Retinal pigment epithelial cell (primary cell): Measurements from ENCODE around the gene C12orf76.

Experiments
- DNase-seq: peaks from one replicate; pipeline ENCODE4 v3.0.0-alpha.2; 2010; ENCODE audit warnings: low read depth
- H3K4me3 ChIP-seq: 2 replicates; pipeline ENCODE4 v1.5.1; 2011; ENCODE audit warnings: mild to moderate bottlenecking, low read length, control low read depth, moderate library complexity
- CTCF ChIP-seq: conservative IDR thresholded peaks from 2 replicates; pipeline ENCODE4 v1.5.1; 2011; ENCODE audit warnings: low read depth, low read length, control low read depth, inconsistent platforms

C12orf76 gene

GRCh38 chr12:110046451-110047187, 1.7 kb downstream of the C12orf76 start:
- peak overlapping the region; percentile 1 for H3K4me3 ChIP-seq
- DNase-seq, result no peak
- TF ChIP-seq CTCF, result no peak

GRCh38 chr12:110042264-110042663, 6.1 kb downstream of the C12orf76 start:
- DNase-seq, result no peak
- no peak overlapping the region for H3K4me3 ChIP-seq
- TF ChIP-seq CTCF, result no peak

- TF ChIP-seq CTCF, result no peak
- no peak for DNase-seq
- no peak overlapping the region for H3K4me3 ChIP-seq
Observed at GRCh38 chr12:110039085-110039807, 9.1 kb downstream of the C12orf76 start.

- no peak overlapping the region for H3K4me3 ChIP-seq
- DNase-seq, result no peak
- no peak for TF ChIP-seq CTCF
Observed at GRCh38 chr12:110038741-110039084, 9.6 kb downstream of the C12orf76 start.

- no peak for DNase-seq
- H3K4me3 ChIP-seq, result no peak overlapping the region
- TF ChIP-seq CTCF, result no peak
Observed at GRCh38 chr12:110037315-110037714, 11.0 kb downstream of the C12orf76 start.

GRCh38 chr12:110035534-110036104, 12.7 kb downstream of the C12orf76 start:
- DNase-seq, result no peak
- TF ChIP-seq CTCF, result no peak
- H3K4me3 ChIP-seq, result no peak overlapping the region
